B cell (primary cell): Measurements from ENCODE around the gene ZDHHC15.

Experiments used
- CTCF ChIP-seq: fragments of 200-600 bp; IDR thresholded peaks from one replicate; pipeline ENCODE4 v1.8.0; 2022; ENCODE audit warnings: antibody characterized with exemption, mild to moderate bottlenecking
- EZH2 ChIP-seq: IDR thresholded peaks from 2 replicates; pipeline ENCODE4 v1.6.1; 2012; ENCODE audit warnings: borderline replicate concordance, low read depth, mild to moderate bottlenecking, moderate library complexity, low read length; ENCODE audit not compliant: insufficient read depth, poor library complexity, severe bottlenecking

- TF ChIP-seq EZH2 (no peak), CTCF (no peak)
These were observed 38.9 kb downstream of the ZDHHC15 start for GRCh38 chrX:75483933-75484332.
